Measurements from ENCODE around the gene RAI14. TPM values are rescaled to one million over a fixed set of nuclear protein-coding genes. Genes with fewer than 3 reads are reported as not detected.

RAI14 gene
- total RNA-seq, 1 donor from 2014 or later: 307 TPM

GRCh38 chr5:34749431-34749873 is 93.3 kb downstream of the RAI14 start:
- FAIRE-seq (peak; percentile 23), DNase-seq (ENCODE audit: low read depth) (peak; percentile 87)
- TF ChIP-seq EZH2 (IDR thresholded peaks at IDR 0.05; ENCODE audit: insufficient read depth, low read length): no peak
- no peak for TF ChIP-seq CTCF (IDR thresholded peaks at IDR 0.05; ENCODE audit: insufficient read depth, low read depth, low read length)
- Histone ChIP-seq H3K36me3 (ENCODE audit: insufficient read depth, low read length) (peaks cover 9% of the 10 kb centered on the region), H4K20me1 (ENCODE audit: insufficient read depth, low read length) (peaks cover 72% of the 10 kb centered on the region), H3K27me3 (ENCODE audit: insufficient read depth, low read length) (no peaks in the 10 kb centered on the region), H3K4me2 (ENCODE audit: low read length) (peak overlapping the region; percentile 5), H3K9ac (ENCODE audit: low read length) (no peak overlapping the region), H3K4me3 (ENCODE audit: insufficient read depth, low read depth, low read length) (peak overlapping the region; percentile 17), H3K4me1 (ENCODE audit: insufficient read depth, low read length) (peaks cover 11% of the 10 kb centered on the region), H2AFZ (ENCODE audit: low read depth, low read length) (no peak overlapping the region), H3K79me2 (ENCODE audit: insufficient read depth, low read length) (peaks cover 90% of the 10 kb centered on the region), H3K9me3 (ENCODE audit: insufficient read depth, low read depth, low read length) (no peaks in the 10 kb centered on the region), H3K27ac (ENCODE audit: low read depth, low read length) (peak overlapping the region; percentile 37)
- peak overlapping the region; percentile 66 for H3K27ac Mint-ChIP-seq (ENCODE audit: unreplicated experiment)
- H3K36me3 Mint-ChIP-seq (ENCODE audit: low read depth, unreplicated experiment): peaks cover 30% of the 10 kb centered on the region
- no peaks in the 10 kb centered on the region for H3K9me3 Mint-ChIP-seq (ENCODE audit: unreplicated experiment)
- no peak overlapping the region for H3K4me3 Mint-ChIP-seq (ENCODE audit: unreplicated experiment)
- H3K27me3 Mint-ChIP-seq (ENCODE audit: low read depth, unreplicated experiment): no peaks in the 10 kb centered on the region
- peaks cover 53% of the 10 kb centered on the region for H3K4me1 Mint-ChIP-seq (ENCODE audit: low read depth, unreplicated experiment)

- TF ChIP-seq EZH2 (IDR thresholded peaks at IDR 0.05; ENCODE audit: insufficient read depth, low read length): no peak
- TF ChIP-seq CTCF (IDR thresholded peaks at IDR 0.05; ENCODE audit: insufficient read depth, low read depth, low read length): no peak
- Histone ChIP-seq H3K4me3 (ENCODE audit: insufficient read depth, low read depth, low read length) (no peak overlapping the region), H2AFZ (ENCODE audit: low read depth, low read length) (no peak overlapping the region), H3K4me1 (ENCODE audit: insufficient read depth, low read length) (peaks cover 8% of the 10 kb centered on the region), H3K27ac (ENCODE audit: low read depth, low read length) (peak overlapping the region; percentile 37), H3K4me2 (ENCODE audit: low read length) (no peak overlapping the region), H3K9me3 (ENCODE audit: insufficient read depth, low read depth, low read length) (no peaks in the 10 kb centered on the region), H3K79me2 (ENCODE audit: insufficient read depth, low read length) (peaks cover 90% of the 10 kb centered on the region), H3K36me3 (ENCODE audit: insufficient read depth, low read length) (peaks cover 9% of the 10 kb centered on the region), H3K27me3 (ENCODE audit: insufficient read depth, low read length) (no peaks in the 10 kb centered on the region), H3K9ac (ENCODE audit: low read length) (no peak overlapping the region), H4K20me1 (ENCODE audit: insufficient read depth, low read length) (peaks cover 71% of the 10 kb centered on the region)
- Mint-ChIP-seq H3K27me3 (ENCODE audit: low read depth, unreplicated experiment) (no peaks in the 10 kb centered on the region), H3K4me3 (ENCODE audit: unreplicated experiment) (no peak overlapping the region), H3K4me1 (ENCODE audit: low read depth, unreplicated experiment) (peaks cover 52% of the 10 kb centered on the region), H3K9me3 (ENCODE audit: unreplicated experiment) (no peaks in the 10 kb centered on the region), H3K36me3 (ENCODE audit: low read depth, unreplicated experiment) (peaks cover 30% of the 10 kb centered on the region), H3K27ac (ENCODE audit: unreplicated experiment) (peak overlapping the region; percentile 66)
- FAIRE-seq: no peak
- DNase-seq (ENCODE audit: low read depth): no peak
These were observed 94.1 kb downstream of the RAI14 start for GRCh38 chr5:34750206-34750605.

Data from astrocyte (in vitro differentiated cells and primary cell).